ENCODE measurements around the gene CAPN5.

The CAPN5 gene

GRCh38 chr11:77117492-77117891 lies 50.7 kb downstream of the CAPN5 start:
- no peak overlapping the region for H2AFZ ChIP-seq (ENCODE audit: low read depth)
- H3K27me3 ChIP-seq (ENCODE audit: insufficient read depth, low read depth) = no peaks in the 10 kb centered on the region
- no peak for TF ChIP-seq CTCF (conservative IDR thresholded peaks at IDR 0.05; ENCODE audit: low read depth, low read length)
- H4K20me1 ChIP-seq (ENCODE audit: insufficient read depth) = no peaks in the 10 kb centered on the region
- no peak overlapping the region for H3K9ac ChIP-seq
- no peaks in the 10 kb centered on the region for H3K4me1 ChIP-seq (ENCODE audit: low read depth, poor library complexity, severe bottlenecking)
- H3K27ac ChIP-seq = no peak overlapping the region
- H3K4me3 ChIP-seq (IDR thresholded peaks at IDR 0.05; ENCODE audit: insufficient read depth, low read depth, low read length) = no peak overlapping the region
- no peak overlapping the region for H3K4me2 ChIP-seq
- no peaks in the 10 kb centered on the region for H3K36me3 ChIP-seq (ENCODE audit: insufficient read depth)
- H3K79me2 ChIP-seq (ENCODE audit: insufficient read depth, low read depth) = no peaks in the 10 kb centered on the region

GRCh38 chr11:77118086-77118485 lies 51.3 kb downstream of the CAPN5 start:
- H3K27me3 ChIP-seq (ENCODE audit: insufficient read depth, low read depth) = no peaks in the 10 kb centered on the region
- no peak overlapping the region for H3K4me2 ChIP-seq
- no peak overlapping the region for H3K4me3 ChIP-seq (IDR thresholded peaks at IDR 0.05; ENCODE audit: insufficient read depth, low read depth, low read length)
- H3K9ac ChIP-seq = no peak overlapping the region
- TF ChIP-seq CTCF (conservative IDR thresholded peaks at IDR 0.05; ENCODE audit: low read depth, low read length) = no peak
- H4K20me1 ChIP-seq (ENCODE audit: insufficient read depth) = no peaks in the 10 kb centered on the region
- no peak overlapping the region for H2AFZ ChIP-seq (ENCODE audit: low read depth)
- H3K79me2 ChIP-seq (ENCODE audit: insufficient read depth, low read depth) = no peaks in the 10 kb centered on the region
- H3K36me3 ChIP-seq (ENCODE audit: insufficient read depth) = no peaks in the 10 kb centered on the region
- no peaks in the 10 kb centered on the region for H3K4me1 ChIP-seq (ENCODE audit: low read depth, poor library complexity, severe bottlenecking)
- no peak overlapping the region for H3K27ac ChIP-seq

- H3K27ac ChIP-seq = no peak overlapping the region
- H2AFZ ChIP-seq (ENCODE audit: low read depth) = no peak overlapping the region
- no peaks in the 10 kb centered on the region for H3K79me2 ChIP-seq (ENCODE audit: insufficient read depth, low read depth)
- H3K27me3 ChIP-seq (ENCODE audit: insufficient read depth, low read depth) = no peaks in the 10 kb centered on the region
- no peak overlapping the region for H3K4me2 ChIP-seq
- H4K20me1 ChIP-seq (ENCODE audit: insufficient read depth) = no peaks in the 10 kb centered on the region
- H3K4me1 ChIP-seq (ENCODE audit: low read depth, poor library complexity, severe bottlenecking) = no peaks in the 10 kb centered on the region
- H3K9ac ChIP-seq = no peak overlapping the region
- H3K4me3 ChIP-seq (IDR thresholded peaks at IDR 0.05; ENCODE audit: insufficient read depth, low read depth, low read length) = no peak overlapping the region
- H3K36me3 ChIP-seq (ENCODE audit: insufficient read depth) = no peaks in the 10 kb centered on the region
- TF ChIP-seq CTCF (conservative IDR thresholded peaks at IDR 0.05; ENCODE audit: low read depth, low read length) = no peak
These were observed 52.2 kb downstream of the CAPN5 start for GRCh38 chr11:77118971-77119370.

- H2AFZ ChIP-seq (ENCODE audit: low read depth) = no peak overlapping the region
- H3K4me2 ChIP-seq = no peak overlapping the region
- H3K27me3 ChIP-seq (ENCODE audit: insufficient read depth, low read depth) = no peaks in the 10 kb centered on the region
- H3K4me1 ChIP-seq (ENCODE audit: low read depth, poor library complexity, severe bottlenecking) = no peaks in the 10 kb centered on the region
- H3K36me3 ChIP-seq (ENCODE audit: insufficient read depth) = no peaks in the 10 kb centered on the region
- no peaks in the 10 kb centered on the region for H3K79me2 ChIP-seq (ENCODE audit: insufficient read depth, low read depth)
- no peak overlapping the region for H3K9ac ChIP-seq
- H4K20me1 ChIP-seq (ENCODE audit: insufficient read depth) = no peaks in the 10 kb centered on the region
- no peak for TF ChIP-seq CTCF (conservative IDR thresholded peaks at IDR 0.05; ENCODE audit: low read depth, low read length)
- H3K4me3 ChIP-seq (IDR thresholded peaks at IDR 0.05; ENCODE audit: insufficient read depth, low read depth, low read length) = no peak overlapping the region
- no peak overlapping the region for H3K27ac ChIP-seq
These were observed 52.8 kb downstream of the CAPN5 start for GRCh38 chr11:77119531-77119936.

- H2AFZ ChIP-seq (ENCODE audit: low read depth) = no peak overlapping the region
- H3K4me3 ChIP-seq (IDR thresholded peaks at IDR 0.05; ENCODE audit: insufficient read depth, low read depth, low read length) = no peak overlapping the region
- no peaks in the 10 kb centered on the region for H3K4me1 ChIP-seq (ENCODE audit: low read depth, poor library complexity, severe bottlenecking)
- no peak overlapping the region for H3K4me2 ChIP-seq
- no peaks in the 10 kb centered on the region for H4K20me1 ChIP-seq (ENCODE audit: insufficient read depth)
- H3K79me2 ChIP-seq (ENCODE audit: insufficient read depth, low read depth) = no peaks in the 10 kb centered on the region
- no peak overlapping the region for H3K9ac ChIP-seq
- H3K36me3 ChIP-seq (ENCODE audit: insufficient read depth) = no peaks in the 10 kb centered on the region
- no peak overlapping the region for H3K27ac ChIP-seq
- H3K27me3 ChIP-seq (ENCODE audit: insufficient read depth, low read depth) = no peaks in the 10 kb centered on the region
- no peak for TF ChIP-seq CTCF (conservative IDR thresholded peaks at IDR 0.05; ENCODE audit: low read depth, low read length)
These were observed 53.8 kb downstream of the CAPN5 start for GRCh38 chr11:77120571-77120970.

Measured in KMS-11 (cell line).